Caki2 (cell line): Measurements from ENCODE around the gene TCAIM. TPM values are rescaled to one million over a fixed set of nuclear protein-coding genes. Genes with fewer than 3 reads are reported as not detected.

Experiments used
- DNase-seq: peaks from one replicate; pipeline ENCODE4 v3.0.0-alpha.2; 2015; ENCODE audit warnings: low read depth
- in situ Hi-C: cut with HindIII; loops from 2 replicates; pipeline ENCODE4 v1.10.0; 2016; ENCODE audit warnings: low sequenced_read_pairs, low pct_unique_long_range_greater_than_20kb, mixed read lengths
- total RNA-seq: library from RNA; depleted of rRNA; stranded (reverse); fragments of >200 nt; shearing (Covaris generic); gene quantifications from 2 replicates; pipeline ENCODE4 v1.2.3, GENCODE V29; 2014; ENCODE audit warnings: low replicate concordance; rRNA removed

The TCAIM gene
- total RNA-seq, 1 experiment from 2014 or later = 28.7 TPM

- no peak for DNase-seq
- in situ Hi-C loops = no loop called here
These were observed 90.9 kb downstream of the TCAIM start for GRCh38 chr3:44429459-44429858.

- in situ Hi-C loops = no loop called here
- DNase-seq = no peak
These were observed 91.9 kb downstream of the TCAIM start for GRCh38 chr3:44430466-44430865.

- DNase-seq = no peak
- in situ Hi-C loops = no loop called here
These were observed 96.4 kb downstream of the TCAIM start for GRCh38 chr3:44434834-44435510.

- in situ Hi-C loops = no loop called here
- no peak for DNase-seq
These were observed 97.6 kb downstream of the TCAIM start for GRCh38 chr3:44436181-44436580.

- in situ Hi-C loops = no loop called here
- DNase-seq = no peak
These were observed 99.2 kb downstream of the TCAIM start for GRCh38 chr3:44437800-44438199.

- in situ Hi-C loops = no loop called here
- DNase-seq = no peak
These were observed 101.1 kb downstream of the TCAIM start for GRCh38 chr3:44439499-44440295.

DNA sequence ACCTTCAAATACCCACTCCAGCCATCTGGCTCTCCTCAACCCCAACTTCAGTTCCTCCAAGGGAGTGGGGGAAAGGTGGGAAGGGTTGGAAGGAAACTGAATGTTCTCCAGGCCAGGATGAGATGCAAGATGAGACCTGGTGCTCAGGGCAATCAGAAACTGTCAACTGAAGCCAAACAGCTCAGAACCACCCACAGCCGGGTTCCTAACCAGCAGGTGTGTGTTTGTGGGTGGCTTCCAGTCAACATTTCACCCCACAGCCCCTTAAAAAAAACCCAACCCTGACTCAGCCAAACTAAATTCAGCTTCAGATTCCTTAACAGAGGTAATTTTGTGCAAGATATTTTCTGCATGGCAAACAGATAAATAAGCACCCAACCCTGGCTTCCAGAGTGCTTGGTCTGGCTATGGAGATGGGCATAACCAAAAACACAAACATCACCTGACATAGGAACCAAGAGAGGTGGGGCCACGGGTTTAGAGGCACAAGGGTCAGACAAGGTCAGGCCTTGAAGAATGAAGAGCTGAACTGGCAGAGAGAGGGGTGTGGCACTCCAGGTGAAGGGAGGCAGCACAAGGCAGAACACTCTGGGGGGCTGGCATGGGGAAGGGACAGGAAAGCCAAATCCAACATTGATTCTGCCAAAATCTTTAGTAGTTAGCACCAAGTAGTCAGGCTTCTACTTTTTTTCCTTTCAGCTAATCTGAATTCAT, 104.2 kb downstream of the TCAIM start:
- no peak for DNase-seq
- in situ Hi-C loops = no loop called here

GRCh38 chr3:44444437-44444836, 105.9 kb downstream of the TCAIM start:
- DNase-seq = no peak
- in situ Hi-C loops = no loop called here

DNA sequence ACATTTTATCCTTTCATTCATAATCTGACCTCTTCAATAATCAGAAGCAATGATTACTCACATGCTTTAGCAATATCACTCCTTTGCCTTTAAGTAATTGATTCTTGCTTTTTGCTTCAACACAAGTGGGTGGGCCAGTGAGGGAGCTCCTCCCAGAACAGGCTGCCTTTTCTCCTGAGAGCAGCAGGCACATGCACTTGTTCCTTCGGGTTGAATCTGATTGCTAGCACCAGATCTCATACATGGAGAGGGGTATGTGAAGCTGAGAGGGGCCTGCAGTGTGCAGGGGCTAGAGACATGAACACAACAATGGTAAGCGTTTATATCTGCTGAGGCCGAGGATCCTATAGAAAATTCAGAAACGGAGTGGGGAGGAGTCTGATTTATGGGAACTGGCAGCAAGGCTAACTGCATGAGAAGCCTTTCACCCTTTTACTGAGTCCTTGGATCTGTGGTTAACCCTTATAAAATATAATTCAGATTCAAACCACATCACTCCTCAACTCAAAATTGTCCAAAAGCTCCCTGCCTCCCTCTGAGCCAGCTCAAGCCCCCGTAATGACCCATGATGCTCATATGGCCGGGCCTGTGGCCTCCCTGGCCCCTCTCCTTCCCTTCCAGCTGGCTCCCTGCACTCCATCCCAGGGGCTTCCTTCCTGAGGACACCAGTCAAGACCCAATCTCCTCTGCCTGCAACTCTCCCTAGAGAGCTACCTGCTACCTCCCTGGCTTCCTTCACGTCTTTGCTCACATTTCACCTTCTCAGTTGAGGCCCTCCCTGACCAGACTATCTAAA, 106.5 kb downstream of the TCAIM start:
- no peak for DNase-seq
- in situ Hi-C loops = no loop called here

DNA sequence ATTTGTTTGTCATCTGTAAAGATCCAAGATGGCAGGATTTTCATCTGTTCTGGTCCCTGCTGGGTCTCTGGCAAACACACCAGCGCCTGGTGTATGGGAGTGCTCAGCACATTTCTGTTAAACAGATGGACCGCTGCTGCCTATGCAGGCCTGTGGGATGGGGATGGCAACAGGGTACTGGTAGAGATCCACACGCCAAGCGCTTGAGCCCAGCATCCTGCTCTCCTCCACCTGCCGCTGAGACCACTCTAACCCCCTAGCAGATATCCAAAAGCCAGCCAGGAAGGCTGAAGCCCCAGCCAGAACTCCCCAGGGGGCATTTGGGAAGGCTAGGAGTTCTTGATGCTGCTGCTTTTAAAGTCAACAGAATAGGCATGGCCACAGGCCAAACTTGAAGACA, 107.2 kb downstream of the TCAIM start:
- in situ Hi-C loops = no loop called here
- DNase-seq = no peak

DNA sequence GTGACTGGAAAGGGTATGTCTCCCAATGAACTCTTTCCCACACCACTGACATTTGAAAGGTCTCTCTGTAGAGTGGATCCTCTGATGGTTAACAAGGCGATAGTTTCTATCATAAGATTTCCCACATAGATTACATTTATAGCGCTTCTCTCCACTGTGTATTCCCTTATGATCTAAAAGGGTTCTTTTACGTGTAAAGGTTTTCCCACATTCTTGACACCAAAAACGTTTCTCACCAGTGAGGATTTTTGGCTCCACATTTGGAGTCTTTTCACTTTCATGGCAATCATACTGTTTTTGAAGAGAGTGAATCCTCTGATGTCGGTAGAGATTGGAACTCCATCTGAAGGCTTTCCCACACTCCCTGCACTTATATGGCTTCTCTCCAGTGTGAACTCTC, 108.4 kb downstream of the TCAIM start:
- in situ Hi-C loops = no loop called here
- DNase-seq = no peak

- in situ Hi-C loops = no loop called here
These were observed 112.9 kb downstream of the TCAIM start for GRCh38 chr3:44451441-44451840.

DNA sequence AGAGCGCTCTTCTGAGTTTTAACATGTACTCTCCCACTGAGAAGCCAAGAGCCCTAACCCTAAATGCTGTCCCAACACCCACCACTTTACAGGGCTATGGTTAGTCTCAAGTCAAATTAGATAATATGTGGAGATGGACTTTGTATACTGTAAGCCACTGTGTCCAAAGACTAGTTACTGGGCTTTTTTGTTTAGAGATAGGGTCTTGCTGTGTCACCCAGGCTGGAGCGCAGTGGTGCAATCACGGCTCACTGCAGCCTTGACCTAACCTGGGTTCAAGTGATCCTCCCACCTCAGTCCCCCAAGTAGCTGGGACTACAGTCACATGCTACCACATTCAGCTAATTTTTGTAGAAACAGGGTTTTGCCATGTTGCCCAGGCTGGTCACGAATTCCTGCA, 115.7 kb downstream of the TCAIM start:
- in situ Hi-C loops = no loop called here
- DNase-seq = no peak

More at GRCh38 chr3:44451441-44451840, 112.9 kb downstream of the TCAIM start:
- DNase-seq = no peak

- DNase-seq = no peak
- in situ Hi-C loops = no loop called here
These were observed 116.8 kb downstream of the TCAIM start for GRCh38 chr3:44455318-44455717.

Other genes starting within 250 kb of the TCAIM start
- gene TOPAZ1, start 96.9 kb upstream of the TCAIM start, total RNA-seq = not detected in 2 replicates
- 3.5 and 4.5 TPM in 2 replicates for gene ZNF445, start 138.9 kb downstream of the TCAIM start, total RNA-seq
- 4.3 and 17.5 TPM in 2 replicates for gene ZKSCAN7, start 216.4 kb downstream of the TCAIM start, total RNA-seq
- gene ZNF660, start 246.2 kb downstream of the TCAIM start, total RNA-seq = not detected in 2 replicates